Esophagus squamous epithelium (tissue), 4 donors: Measurements from ENCODE around the gene PRKG1.

Source experiments
- CTCF ChIP-seq, 6 experiments: fragments of 450-650 bp in 4 of 6; fragments of 200-600 bp in 2 of 6; sonication (generic) in 2 of 6; IDR thresholded peaks; one replicate each; pipeline ENCODE4 v1.5.1; 2016 to 2019; ENCODE audit warnings: antibody characterized with exemption in 6 of 6, mild to moderate bottlenecking in 4 of 6, moderate library complexity in 4 of 6
- POLR2A ChIP-seq, 4 donors: fragments of 450-650 bp; IDR thresholded peaks; one replicate each; pipeline ENCODE4 v1.6.1; 2017; ENCODE audit warnings: antibody characterized with exemption in 4 of 4, mild to moderate bottlenecking in 4 of 4, moderate library complexity in 3 of 4

- TF ChIP-seq CTCF (IDR thresholded peaks at IDR 0.05) (no peak), POLR2A (IDR thresholded peaks at IDR 0.05) (no peak)
Observed at GRCh38 chr10:51800121-51800520, 725.8 kb downstream of the PRKG1 start.
